DOHH2 (cell line): Measurements from ENCODE around the gene SLC27A2.

Experiments
- EZH2phosphoT487 ChIP-seq: fragments of 200-600 bp; sonication (generic); IDR thresholded peaks from 2 replicates; pipeline ENCODE4 v1.6.1; 2017; ENCODE audit warnings: borderline replicate concordance, mild to moderate bottlenecking, antibody characterized with exemption, low read length, moderate library complexity, mixed read lengths
- TF ChIP-seq, protein P1 (sequence below): fragments of 200-600 bp; sonication (generic); IDR thresholded peaks from one replicate; pipeline ENCODE4 v1.5.1; 2014; ENCODE audit warnings: antibody characterized with exemption, mild to moderate bottlenecking, low read depth, low read length; ENCODE audit not compliant: poor library complexity, severe bottlenecking

GRCh38 chr15:50252556-50252955, 70.6 kb downstream of the SLC27A2 start:
- TF ChIP-seq, protein P1, sequence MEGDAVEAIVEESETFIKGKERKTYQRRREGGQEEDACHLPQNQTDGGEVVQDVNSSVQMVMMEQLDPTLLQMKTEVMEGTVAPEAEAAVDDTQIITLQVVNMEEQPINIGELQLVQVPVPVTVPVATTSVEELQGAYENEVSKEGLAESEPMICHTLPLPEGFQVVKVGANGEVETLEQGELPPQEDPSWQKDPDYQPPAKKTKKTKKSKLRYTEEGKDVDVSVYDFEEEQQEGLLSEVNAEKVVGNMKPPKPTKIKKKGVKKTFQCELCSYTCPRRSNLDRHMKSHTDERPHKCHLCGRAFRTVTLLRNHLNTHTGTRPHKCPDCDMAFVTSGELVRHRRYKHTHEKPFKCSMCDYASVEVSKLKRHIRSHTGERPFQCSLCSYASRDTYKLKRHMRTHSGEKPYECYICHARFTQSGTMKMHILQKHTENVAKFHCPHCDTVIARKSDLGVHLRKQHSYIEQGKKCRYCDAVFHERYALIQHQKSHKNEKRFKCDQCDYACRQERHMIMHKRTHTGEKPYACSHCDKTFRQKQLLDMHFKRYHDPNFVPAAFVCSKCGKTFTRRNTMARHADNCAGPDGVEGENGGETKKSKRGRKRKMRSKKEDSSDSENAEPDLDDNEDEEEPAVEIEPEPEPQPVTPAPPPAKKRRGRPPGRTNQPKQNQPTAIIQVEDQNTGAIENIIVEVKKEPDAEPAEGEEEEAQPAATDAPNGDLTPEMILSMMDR, result no peak
- no peak for TF ChIP-seq EZH2phosphoT487
